Germinal center (tissue), 1 donor: ENCODE results near the gene DYNC2H1.

Source experiments
- DNase-seq: peaks from one replicate; pipeline ENCODE4 v3.0.0; 2012; ENCODE audit warnings: mixed read lengths, low spot score

The DYNC2H1 gene

GRCh38 chr11:103465555-103466140 is 356.4 kb downstream of the DYNC2H1 start:
- DNase-seq: no peak

GRCh38 chr11:103471546-103471945 is 362.3 kb downstream of the DYNC2H1 start:
- DNase-seq: no peak

DNA sequence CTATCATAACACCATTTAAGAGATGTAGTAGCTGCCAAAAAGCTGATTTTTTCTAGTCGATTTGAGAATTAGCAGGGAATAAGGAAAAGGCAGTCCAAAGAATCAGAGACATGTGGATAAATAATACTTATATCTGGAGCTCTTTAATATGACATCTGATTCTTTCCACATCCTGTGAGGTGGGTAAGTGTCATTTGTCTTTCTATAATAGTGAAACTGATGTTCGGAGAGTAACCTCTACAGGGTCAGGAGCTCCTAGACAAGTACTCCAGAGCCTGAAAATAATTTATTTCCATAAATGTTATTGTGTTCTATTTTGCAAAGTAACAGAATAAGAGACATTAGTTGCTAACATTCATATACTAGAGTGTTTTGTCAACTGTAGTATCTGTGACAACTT is 367.6 kb downstream of the DYNC2H1 start:
- DNase-seq: no peak

DNA sequence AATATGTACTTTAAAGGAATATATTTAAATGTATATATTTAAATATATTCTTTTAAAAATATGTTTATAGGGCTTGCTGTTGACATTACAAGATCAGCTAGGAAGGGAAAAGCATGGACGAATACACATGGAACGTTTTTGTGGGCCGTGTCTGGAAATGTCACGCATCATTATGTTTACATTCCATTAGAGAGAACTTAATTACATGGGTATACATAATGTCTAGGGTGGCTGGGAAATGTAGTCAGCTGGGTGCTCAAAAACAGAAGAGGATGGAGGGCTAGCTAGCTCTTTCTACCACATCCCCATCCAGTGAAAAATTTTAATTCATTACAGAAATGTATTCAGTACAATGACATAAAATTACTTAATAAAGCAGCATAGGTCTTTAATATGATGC is 371.2 kb downstream of the DYNC2H1 start:
- no peak for DNase-seq

- no peak for DNase-seq
These were observed 374.8 kb downstream of the DYNC2H1 start for GRCh38 chr11:103483996-103484395.

DNA sequence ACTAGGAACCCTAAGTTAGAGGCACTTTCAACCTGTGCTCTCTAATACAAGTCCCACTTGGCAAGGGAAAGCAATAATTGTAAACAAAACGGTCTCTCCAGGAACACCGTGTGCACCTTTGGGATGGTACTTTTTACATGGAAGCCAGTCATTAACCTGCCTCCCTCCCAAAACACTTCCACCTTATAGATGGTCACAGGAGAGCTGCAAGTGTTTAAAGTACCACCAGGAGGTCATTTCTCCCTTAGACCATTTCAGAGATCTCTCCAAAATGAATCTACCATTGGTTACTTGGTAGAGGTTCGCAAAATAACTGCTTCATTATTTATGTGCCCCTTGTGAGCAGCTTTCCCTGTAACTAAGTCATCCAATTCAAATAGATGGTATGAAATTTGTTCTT is 375.3 kb downstream of the DYNC2H1 start:
- DNase-seq: no peak

DNA sequence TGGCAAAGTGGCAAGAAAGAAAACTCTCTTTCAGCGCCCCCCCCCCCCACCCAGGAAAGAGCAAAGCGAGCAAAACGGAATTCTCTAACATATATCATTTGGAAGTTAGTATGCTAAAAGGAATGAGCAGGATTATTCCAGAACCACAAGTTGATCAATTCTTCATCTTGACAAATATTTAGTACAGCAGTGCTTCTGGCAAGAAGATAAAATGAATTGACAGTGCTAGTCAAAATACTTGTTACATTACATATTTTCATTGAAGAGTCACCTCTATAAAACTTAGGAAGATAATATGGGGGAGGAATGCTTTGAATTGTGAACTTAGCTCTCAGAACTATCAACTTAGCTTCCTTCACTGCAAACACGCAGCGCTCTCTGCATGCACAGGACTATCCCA is 377.4 kb downstream of the DYNC2H1 start:
- no peak for DNase-seq

DNA sequence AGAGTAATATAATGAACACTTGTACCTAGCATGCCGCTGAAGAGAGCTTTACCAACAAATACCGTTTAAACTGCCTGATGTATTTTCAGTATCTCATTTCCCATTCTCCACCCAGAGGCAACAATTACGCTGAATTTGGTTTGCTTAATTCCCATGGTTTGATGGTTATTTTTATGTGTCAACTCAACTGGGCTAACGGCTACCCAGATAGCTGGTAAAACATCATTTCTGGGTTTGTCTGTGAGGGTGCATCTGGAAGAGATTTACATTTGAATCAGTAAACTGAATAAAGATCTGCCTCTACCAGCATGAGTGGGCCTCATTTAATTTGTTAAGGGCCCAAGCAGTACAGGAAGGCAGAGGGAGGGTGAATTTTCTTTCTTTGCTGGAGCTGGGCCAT is 377.9 kb downstream of the DYNC2H1 start:
- DNase-seq: no peak

- no peak for DNase-seq
These were observed 378.8 kb downstream of the DYNC2H1 start for GRCh38 chr11:103488031-103488461.

- DNase-seq: no peak
These were observed 379.4 kb downstream of the DYNC2H1 start for GRCh38 chr11:103488579-103488978.

- no peak for DNase-seq
These were observed 382.6 kb downstream of the DYNC2H1 start for GRCh38 chr11:103491777-103492176.

- DNase-seq: no peak
These were observed 385.3 kb downstream of the DYNC2H1 start for GRCh38 chr11:103494491-103494890.

DNA sequence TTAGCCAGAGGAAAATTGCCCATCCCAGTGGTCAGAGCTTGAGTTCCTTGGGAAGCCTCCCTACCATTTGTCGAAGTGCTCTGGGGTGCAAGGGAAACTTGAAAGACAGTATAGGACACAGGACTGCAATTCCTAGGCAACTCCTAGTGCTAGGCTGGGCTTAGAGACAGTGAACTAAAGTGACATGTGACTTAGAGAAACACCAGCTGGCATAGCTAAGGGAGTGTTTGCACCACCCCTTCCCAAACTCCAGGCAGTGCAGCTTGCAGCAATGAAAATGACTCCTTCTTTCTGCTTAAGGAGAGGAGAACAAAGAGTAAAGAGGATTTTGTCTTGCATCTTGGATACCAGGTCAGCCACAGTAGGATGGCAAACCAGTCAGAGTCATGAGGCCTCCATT is 388.0 kb downstream of the DYNC2H1 start:
- DNase-seq: no peak

DNA sequence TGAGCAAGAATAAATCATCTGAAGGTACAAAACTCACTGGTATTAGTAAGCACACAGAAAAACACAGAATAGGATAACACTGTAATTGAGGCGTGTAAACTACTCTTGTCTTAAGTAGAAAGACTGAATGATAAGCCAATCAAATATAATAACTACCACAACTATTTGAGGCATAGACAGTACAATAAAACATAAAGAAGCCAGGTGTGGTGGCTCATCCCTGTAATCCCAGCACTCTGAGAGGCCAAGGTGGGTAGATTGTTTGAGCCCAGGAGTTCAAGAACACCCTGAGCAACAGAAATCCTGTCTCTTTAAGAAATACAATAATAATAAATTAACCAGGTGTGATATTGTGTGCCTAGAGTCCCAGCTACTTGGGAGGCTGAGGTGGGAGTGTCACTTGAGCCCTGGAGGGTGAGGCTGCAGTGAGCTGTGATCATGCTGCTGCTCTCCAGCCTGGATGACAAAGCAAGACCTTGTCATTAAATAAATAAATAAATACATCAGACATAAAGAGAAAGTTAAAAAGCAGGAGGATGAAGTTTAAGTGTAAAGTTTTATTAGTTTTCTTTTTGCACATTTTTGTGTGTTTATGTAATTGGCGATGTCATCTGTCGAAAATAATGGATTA is 390.6 kb downstream of the DYNC2H1 start:
- no peak for DNase-seq

DNA sequence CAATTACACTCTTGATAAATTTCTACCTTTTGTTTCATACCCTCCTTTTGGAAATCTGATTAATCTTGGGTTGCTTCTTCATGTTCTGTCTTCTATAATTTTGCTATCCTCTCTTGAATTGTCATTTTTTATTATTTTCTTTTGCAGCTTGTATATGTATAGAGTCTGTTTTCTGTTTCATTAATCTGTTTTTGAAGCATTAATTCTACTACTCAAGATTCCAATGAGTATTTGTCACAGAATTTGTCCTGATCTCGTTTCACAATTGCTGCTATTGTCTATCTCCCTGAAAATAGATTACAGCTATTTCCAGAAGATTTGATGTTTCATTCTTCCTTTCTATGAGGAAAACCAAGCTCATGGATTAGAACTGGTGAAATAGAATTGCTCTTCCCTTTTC is 406.1 kb downstream of the DYNC2H1 start:
- DNase-seq: no peak

DNA sequence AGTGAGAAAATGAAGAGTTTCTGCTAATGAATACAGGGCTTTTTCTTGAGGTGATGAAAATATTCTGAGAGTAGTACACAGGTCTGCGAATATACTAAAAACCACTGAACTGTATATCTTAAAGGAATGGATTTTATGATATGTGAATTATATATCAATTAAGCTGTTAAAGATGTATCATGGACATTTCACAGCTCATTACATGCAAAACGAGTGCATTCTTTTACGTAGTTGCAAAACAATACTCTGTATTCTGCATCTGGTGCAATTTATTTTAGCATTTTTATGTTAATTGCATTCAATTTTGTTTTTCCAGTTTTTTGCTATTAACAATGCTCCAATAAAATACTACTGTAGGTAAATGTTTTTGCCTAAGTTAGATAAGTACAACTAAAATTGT is 411.6 kb downstream of the DYNC2H1 start:
- DNase-seq: no peak

DNA sequence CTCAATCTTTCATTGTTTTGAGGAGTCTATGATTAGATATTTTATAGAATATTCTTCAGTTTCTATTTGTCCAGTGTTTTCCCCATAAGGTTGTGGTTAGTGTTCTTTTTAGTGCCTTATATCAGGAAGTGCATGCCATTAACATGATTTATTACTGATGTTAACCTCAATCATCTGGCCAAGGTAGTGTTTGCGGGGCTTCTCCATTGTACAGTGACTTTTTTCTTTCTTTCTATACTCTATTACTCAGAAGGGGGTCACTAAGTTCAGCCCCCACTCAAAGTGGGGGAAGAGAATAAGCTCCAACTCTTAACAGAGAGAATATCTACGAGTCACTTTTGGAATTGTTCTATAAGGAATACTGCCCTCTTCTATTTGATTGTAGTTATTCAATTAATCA is 415.8 kb downstream of the DYNC2H1 start:
- DNase-seq: no peak

DNA sequence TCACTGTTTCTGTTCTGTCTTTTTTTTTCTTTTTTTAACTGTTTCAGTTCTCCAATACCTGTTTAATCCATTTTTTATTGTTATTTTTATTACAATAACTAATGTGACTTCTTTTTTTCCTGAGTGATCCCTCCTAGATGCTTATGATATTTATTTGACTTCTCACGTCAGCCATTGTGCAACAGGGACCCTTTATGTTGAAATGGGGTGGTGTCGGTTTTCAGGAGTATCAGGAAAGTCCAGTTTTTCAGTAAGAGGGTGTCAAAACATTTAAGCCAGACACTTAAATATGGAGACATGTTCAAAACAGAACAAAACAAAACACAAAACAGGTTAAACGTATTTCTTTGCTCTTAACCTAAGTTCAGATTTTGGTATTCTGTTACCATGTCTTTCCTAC is 418.8 kb downstream of the DYNC2H1 start:
- no peak for DNase-seq

GRCh38 chr11:103528596-103528995 is 419.4 kb downstream of the DYNC2H1 start:
- no peak for DNase-seq

- DNase-seq: no peak
These were observed 420.0 kb downstream of the DYNC2H1 start for GRCh38 chr11:103529181-103529684.
